ENCODE measurements around the gene GADD45B.
A peak's percentile ranks its signal among the peaks of the same experiment; 100 is the strongest.

Gene GADD45B

GRCh38 chr19:2475702-2476450, at the start of gene GADD45B:
TSS of gene GADD45B (plus strand) at chr19:2476127. CDS start at chr19:2476359, 232 bp downstream.
- DNase-seq = peak; percentile 98

GRCh38 chr19:2426611-2427428, 49.1 kb upstream of the GADD45B start:
- peak; percentile 69 for DNase-seq

- peak; percentile 99 for DNase-seq
Observed at GRCh38 chr19:2427429-2428320, 48.3 kb upstream of the GADD45B start, which contains the start of gene TIMM13. TSS of gene TIMM13 (minus strand) at chr19:2427586. CDS start at chr19:2427533, 53 bp downstream.

- DNase-seq = peak; percentile 70
Observed at GRCh38 chr19:2428321-2428690, 47.6 kb upstream of the GADD45B start.

- no peak for DNase-seq
Observed at GRCh38 chr19:2428756-2429711, 46.9 kb upstream of the GADD45B start.

GRCh38 chr19:2429917-2430535, 45.9 kb upstream of the GADD45B start:
- no peak for DNase-seq

GRCh38 chr19:2431318-2432055, 44.4 kb upstream of the GADD45B start:
- no peak for DNase-seq

- DNase-seq = no peak
Observed at GRCh38 chr19:2432131-2432848, 43.6 kb upstream of the GADD45B start.

GRCh38 chr19:2433854-2434253, 42.1 kb upstream of the GADD45B start:
- DNase-seq = no peak

GRCh38 chr19:2434267-2434666, 41.7 kb upstream of the GADD45B start:
- no peak for DNase-seq

GRCh38 chr19:2434721-2435265, 41.1 kb upstream of the GADD45B start:
- no peak for DNase-seq

- no peak for DNase-seq
Observed at GRCh38 chr19:2436384-2436783, 39.5 kb upstream of the GADD45B start.

GRCh38 chr19:2436926-2437325, 39.0 kb upstream of the GADD45B start:
- DNase-seq = no peak

GRCh38 chr19:2438178-2438577, 37.7 kb upstream of the GADD45B start:
- DNase-seq = no peak

GRCh38 chr19:2440515-2440914, 35.4 kb upstream of the GADD45B start:
- DNase-seq = no peak

- DNase-seq = no peak
Observed at GRCh38 chr19:2441096-2441752, 34.7 kb upstream of the GADD45B start.

GRCh38 chr19:2443116-2443784, 32.7 kb upstream of the GADD45B start:
- DNase-seq = no peak

- no peak for DNase-seq
Observed at GRCh38 chr19:2443785-2444182, 32.1 kb upstream of the GADD45B start.

All from right forelimb (tissue), 1 donor.